GM20431 (cell line): Measurements from ENCODE around the gene PCDHB10.
"Not testable (repeated sequence)": the region's sequence is repeated elsewhere in the genome, so short reads cannot be mapped to it uniquely, and the experiment has no call there.

Experiments
- in situ Hi-C: fragments of 300-500 bp; cut with MseI, MboI; formaldehyde crosslinking; loops from one replicate; pipeline ENCODE4 v1.15.0; 2020; ENCODE audit warnings: low sequenced_read_pairs; ENCODE audit not compliant: unreplicated experiment

Gene PCDHB10

DNA sequence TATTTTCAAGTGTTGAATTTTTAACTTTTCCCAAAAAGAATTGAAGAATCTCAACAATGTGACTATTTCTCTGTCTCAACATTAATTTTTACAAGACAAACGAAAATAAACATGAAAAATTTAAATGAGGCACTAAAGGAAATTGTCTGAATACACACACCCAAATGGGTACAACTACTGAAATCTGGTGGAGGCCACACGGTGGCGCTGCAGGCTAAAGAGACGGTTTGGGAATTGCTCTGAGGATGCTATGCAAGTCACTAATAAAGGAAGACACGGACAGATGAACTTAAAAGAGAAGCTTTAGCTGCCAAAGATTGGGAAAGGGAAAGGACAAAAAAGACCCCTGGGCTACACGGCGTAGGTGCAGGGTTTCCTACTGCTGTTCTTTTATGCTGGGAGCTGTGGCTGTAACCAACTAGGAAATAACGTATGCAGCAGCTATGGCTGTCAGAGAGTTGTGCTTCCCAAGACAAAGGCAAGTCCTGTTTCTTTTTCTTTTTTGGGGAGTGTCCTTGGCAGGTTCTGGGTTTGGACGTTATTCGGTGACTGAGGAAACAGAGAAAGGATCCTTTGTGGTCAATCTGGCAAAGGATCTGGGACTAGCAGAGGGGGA is at the start of gene PCDHB10:
TSS of gene PCDHB10 (plus strand) at position 244 of the 616 bp plus-strand sequence. CDS start at position 444, 200 bp downstream.
- in situ Hi-C loops = no loop called here

GRCh38 chr5:141149812-141150211 is 42.3 kb upstream of the PCDHB10 start, which contains the start of gene PCDHB6:
Gene PCDHB6 (plus strand): TSS chr5:141150057. CDS start chr5:141150258, 201 bp downstream.
- in situ Hi-C loops = no loop called here

GRCh38 chr5:141150224-141150992 is 41.7 kb upstream of the PCDHB10 start:
- in situ Hi-C loops = no loop called here

- in situ Hi-C loops = no loop called here
Measured at GRCh38 chr5:141150993-141151325, 41.2 kb upstream of the PCDHB10 start.

DNA sequence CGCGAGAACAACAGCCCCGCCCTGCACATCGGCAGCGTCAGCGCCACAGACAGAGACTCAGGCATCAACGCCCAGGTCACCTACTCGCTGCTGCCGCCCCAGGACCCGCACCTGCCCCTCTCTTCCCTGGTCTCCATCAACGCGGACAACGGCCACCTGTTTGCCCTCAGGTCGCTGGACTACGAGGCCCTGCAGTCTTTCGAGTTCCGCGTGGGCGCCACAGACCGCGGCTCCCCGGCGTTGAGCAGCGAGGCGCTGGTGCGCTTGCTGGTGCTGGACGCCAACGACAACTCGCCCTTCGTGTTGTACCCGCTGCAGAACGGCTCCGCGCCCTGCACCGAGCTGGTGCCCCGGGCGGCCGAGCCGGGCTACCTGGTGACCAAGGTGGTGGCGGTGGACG is 40.5 kb upstream of the PCDHB10 start:
- in situ Hi-C loops = not testable (repeated sequence)

- in situ Hi-C loops = not testable (repeated sequence)
Measured at GRCh38 chr5:141152096-141152495, 40.1 kb upstream of the PCDHB10 start.

- in situ Hi-C loops = no loop called here
Measured at GRCh38 chr5:141155540-141156374, 36.4 kb upstream of the PCDHB10 start.

DNA sequence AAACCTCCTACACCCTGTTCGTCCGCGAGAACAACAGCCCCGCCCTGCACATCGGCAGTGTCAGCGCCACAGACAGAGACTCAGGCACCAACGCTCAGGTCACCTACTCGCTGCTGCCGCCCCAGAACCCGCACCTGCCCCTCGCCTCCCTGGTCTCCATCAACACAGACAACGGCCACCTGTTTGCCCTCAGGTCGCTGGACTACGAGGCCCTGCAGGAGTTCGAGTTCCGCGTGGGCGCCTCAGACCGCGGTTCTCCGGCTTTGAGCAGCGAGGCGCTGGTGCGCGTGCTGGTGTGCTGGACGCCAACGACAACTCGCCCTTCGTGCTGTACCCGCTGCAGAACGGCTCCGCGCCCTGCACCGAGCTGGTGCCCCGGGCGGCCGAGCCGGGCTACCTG is 34.8 kb upstream of the PCDHB10 start:
- in situ Hi-C loops = not testable (repeated sequence)

GRCh38 chr5:141157901-141158300 is 34.3 kb upstream of the PCDHB10 start:
- in situ Hi-C loops = not testable (repeated sequence)

DNA sequence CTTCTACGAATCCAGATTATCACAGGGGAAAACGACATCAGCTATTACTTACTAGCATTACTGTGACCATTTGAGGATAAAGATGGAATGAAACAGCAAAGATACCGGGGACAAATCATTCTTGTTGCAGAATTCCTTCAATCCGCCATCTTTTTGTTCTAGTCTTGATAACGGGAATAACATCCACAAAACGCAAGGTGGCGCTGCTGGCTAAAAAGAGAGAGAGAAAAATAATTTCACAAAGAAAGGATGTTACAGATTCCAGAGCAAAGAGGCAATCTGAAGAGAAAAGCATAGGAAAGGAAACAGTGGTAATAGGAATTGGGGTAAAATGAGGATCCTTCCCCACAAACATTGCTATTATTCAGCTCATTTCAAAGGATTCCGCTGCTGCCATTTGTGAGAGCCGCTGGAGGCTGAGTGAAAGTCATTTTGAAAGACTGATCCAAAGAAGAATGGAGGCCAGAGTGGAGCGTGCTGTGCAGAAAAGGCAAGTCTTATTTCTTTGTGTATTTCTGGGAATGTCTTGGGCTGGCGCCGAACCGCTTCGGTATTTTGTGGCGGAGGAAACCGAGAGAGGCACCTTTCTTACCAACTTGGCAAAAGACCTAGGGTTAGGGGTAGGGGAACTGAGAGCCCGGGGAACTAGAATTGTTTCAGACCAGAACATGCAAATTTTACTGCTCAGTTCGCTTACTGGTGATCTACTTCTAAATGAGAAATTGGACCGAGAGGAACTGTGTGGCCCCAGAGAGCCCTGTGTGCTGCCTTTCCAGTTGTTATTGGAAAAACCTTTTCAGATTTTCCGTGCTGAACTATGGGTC is 19.6 kb upstream of the PCDHB10 start, which contains the start of gene PCDHB7:
TSS of gene PCDHB7 (plus strand) at position 264 of the 824 bp plus-strand sequence. CDS start at position 456, 192 bp downstream.
- in situ Hi-C loops = no loop called here

GRCh38 chr5:141174291-141175104 is 17.7 kb upstream of the PCDHB10 start:
- in situ Hi-C loops = not testable (repeated sequence)

DNA sequence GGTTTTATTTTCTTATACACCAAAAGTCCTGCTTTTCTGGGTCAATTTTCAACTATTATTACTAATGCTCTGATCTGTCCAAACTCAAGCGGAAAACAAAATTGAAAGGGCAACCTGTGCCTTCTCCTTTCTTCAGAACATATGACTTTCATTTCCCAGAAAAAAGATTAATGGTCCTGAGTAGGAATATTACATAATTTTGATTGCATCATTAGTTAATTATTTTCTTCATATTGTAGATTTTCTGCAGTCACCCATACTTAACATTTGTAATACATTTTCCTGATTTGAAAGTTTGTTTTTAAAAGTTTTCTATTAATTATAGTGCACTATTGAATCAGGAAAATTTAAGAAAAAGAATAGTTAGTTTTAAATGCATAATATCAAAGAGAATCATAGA is 16.2 kb upstream of the PCDHB10 start:
- in situ Hi-C loops = no loop called here

DNA sequence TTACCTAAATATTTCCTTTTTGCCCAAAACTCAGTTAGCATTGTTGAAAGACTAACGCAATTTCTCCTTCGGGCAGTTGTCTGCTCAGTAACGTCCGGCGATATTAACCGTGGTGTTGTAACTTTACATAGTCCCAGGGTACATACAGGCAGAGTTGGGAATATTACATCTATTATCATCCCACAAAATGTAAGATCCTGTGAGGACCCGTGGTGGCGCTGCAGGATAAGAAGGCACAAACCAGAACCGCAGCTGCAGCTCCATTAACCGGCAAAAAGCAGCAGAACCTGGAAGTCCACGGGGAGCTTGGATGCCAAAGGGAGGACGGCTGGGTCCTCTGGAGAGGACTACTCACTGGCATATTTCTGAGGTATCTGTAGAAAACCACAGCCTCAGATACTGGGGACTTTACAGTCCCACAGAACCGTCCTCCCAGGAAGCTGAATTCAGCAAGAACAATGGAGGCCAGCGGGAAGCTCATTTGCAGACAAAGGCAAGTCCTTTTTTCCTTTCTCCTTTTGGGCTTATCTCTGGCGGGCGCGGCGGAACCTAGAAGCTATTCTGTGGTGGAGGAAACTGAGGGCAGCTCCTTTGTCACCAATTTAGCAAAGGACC is 14.5 kb upstream of the PCDHB10 start, which contains the start of gene PCDHB8:
TSS of gene PCDHB8 (plus strand) at position 214 of the 615 bp plus-strand sequence. CDS start at position 459, 245 bp downstream.
- in situ Hi-C loops = not testable (repeated sequence)

- in situ Hi-C loops = not testable (repeated sequence)
Measured at GRCh38 chr5:141179371-141179770, 12.8 kb upstream of the PCDHB10 start.

GRCh38 chr5:141179876-141180275 is 12.3 kb upstream of the PCDHB10 start:
- in situ Hi-C loops = not testable (repeated sequence)

DNA sequence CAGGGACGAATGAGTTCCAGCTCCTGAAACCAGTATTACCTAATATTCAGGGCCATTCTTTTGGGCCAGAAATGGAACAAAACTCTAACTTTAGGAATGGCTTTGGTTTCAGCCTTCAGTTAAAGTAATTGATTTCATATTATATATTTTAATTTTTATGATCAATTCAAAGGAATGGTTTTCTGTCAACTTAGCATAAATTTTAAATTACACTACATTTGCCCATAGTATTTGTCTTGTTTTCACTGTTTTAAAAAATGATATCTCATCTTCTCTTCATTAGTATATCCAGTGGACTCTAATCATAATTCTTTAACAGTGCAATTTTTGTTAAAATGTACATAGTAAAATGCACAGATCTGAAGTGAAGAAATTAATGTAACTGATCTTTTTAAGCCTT is 11.8 kb upstream of the PCDHB10 start:
- in situ Hi-C loops = no loop called here

- in situ Hi-C loops = no loop called here
Measured at GRCh38 chr5:141182248-141182647, 9.9 kb upstream of the PCDHB10 start, which contains the start of gene PCDHB16. Gene PCDHB16 (plus strand): TSS chr5:141182387. CDS start chr5:141182560, 173 bp downstream.

DNA sequence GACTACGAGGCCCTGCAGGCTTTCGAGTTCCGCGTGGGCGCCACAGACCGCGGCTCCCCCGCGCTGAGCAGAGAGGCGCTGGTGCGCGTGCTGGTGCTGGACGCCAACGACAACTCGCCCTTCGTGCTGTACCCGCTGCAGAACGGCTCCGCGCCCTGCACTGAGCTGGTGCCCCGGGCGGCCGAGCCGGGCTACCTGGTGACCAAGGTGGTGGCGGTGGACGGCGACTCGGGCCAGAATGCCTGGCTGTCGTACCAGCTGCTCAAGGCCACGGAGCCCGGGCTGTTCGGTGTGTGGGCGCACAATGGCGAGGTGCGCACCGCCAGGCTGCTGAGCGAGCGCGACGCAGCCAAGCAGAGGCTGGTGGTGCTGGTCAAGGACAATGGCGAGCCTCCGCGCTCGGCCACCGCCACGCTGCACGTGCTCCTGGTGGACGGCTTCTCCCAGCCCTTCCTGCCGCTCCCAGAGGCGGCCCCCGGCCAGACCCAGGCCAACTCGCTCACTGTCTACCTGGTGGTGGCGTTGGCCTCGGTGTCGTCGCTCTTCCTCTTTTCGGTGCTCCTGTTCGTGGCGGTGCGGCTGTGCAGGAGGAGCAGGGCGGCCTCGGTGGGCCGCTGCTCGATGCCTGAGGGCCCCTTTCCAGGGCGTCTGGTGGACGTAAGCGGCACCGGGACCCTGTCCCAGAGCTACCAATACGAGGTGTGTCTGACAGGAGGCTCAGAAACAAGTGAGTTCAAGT is 7.9 kb upstream of the PCDHB10 start:
- in situ Hi-C loops = not testable (repeated sequence)
